HepG2 (cell line): ENCODE measurements around the gene SUPT6H. TPM values are rescaled to one million over a fixed set of nuclear protein-coding genes. Genes with fewer than 3 reads are reported as not detected.

Source experiments
- GTF2F1 ChIP-seq: fragments of 150-350 bp; IDR thresholded peaks from 2 replicates; pipeline ENCODE4 v1.6.1; 2014; ENCODE audit warnings: low read length
- GZF1 ChIP-seq: sonication (generic); formaldehyde crosslinking; IDR thresholded peaks from 2 replicates; pipeline ENCODE4 v1.5.1; 2020; ENCODE audit warnings: mild to moderate bottlenecking, missing genetic modification reagents
- HOXD1 ChIP-seq: sonication (generic); formaldehyde crosslinking; IDR thresholded peaks from 2 replicates; pipeline ENCODE4 v1.5.0; 2020; ENCODE audit warnings: missing genetic modification reagents
- KLF11 ChIP-seq: IDR thresholded peaks from 2 replicates; pipeline ENCODE4 v1.6.1; 2016; ENCODE audit warnings: missing compliant biosample characterization
- KLF15 ChIP-seq: sonication (generic); formaldehyde crosslinking; IDR thresholded peaks from 2 replicates; pipeline ENCODE4 v1.8.1; 2023; ENCODE audit warnings: borderline replicate concordance, mild to moderate bottlenecking, inconsistent platforms, missing genetic modification reagents, mixed read lengths
- MIXL1 ChIP-seq: IDR thresholded peaks from 2 replicates; pipeline ENCODE4 v1.6.1; 2016
- MYNN ChIP-seq: sonication (generic); formaldehyde crosslinking; IDR thresholded peaks from 2 replicates; pipeline ENCODE4 v1.4.0; 2020; ENCODE audit warnings: mild to moderate bottlenecking, low read depth, missing genetic modification reagents
- PHF8 ChIP-seq: sonication (generic); formaldehyde crosslinking; IDR thresholded peaks from 2 replicates; pipeline ENCODE4 v1.5.0; 2020; ENCODE audit warnings: missing genetic modification reagents
- PTBP1 ChIP-seq: fragments of 200-400 bp; formaldehyde crosslinking; IDR thresholded peaks from 2 replicates; pipeline ENCODE4 v1.6.1; 2018; ENCODE audit warnings: low read length, low read depth; ENCODE audit not compliant: poor library complexity, severe bottlenecking
- REL ChIP-seq: sonication (generic); formaldehyde crosslinking; conservative IDR thresholded peaks from 2 replicates; pipeline ENCODE4 v1.8.0; 2022; ENCODE audit warnings: mild to moderate bottlenecking, missing genetic modification reagents, moderate library complexity
- REPIN1 ChIP-seq: sonication (generic); formaldehyde crosslinking; IDR thresholded peaks from 2 replicates; pipeline ENCODE4 v1.8.0; 2022; ENCODE audit warnings: missing genetic modification reagents, low read depth, mild to moderate bottlenecking, borderline replicate concordance
- RFX1 ChIP-seq: fragments of 450-650 bp; IDR thresholded peaks from 2 replicates; pipeline ENCODE4 v1.6.1; 2017
- TEAD3 ChIP-seq: optimal IDR thresholded peaks from 2 replicates; pipeline ENCODE3; 2016; ENCODE audit warnings: borderline replicate concordance
- TFDP1 ChIP-seq: IDR thresholded peaks from 2 replicates; pipeline ENCODE4 v1.6.1; 2016; ENCODE audit warnings: missing compliant biosample characterization, missing genetic modification reagents, borderline replicate concordance
- TGIF2 ChIP-seq: IDR thresholded peaks from 2 replicates; pipeline ENCODE4 v1.6.1; 2016; ENCODE audit warnings: control low read depth, missing compliant biosample characterization
- THYN1 ChIP-seq: sonication (generic); formaldehyde crosslinking; IDR thresholded peaks from 2 replicates; pipeline ENCODE4 v1.8.1; 2023; ENCODE audit warnings: low read depth, mild to moderate bottlenecking, moderate library complexity, missing genetic modification reagents, borderline replicate concordance
- ZBTB44 ChIP-seq: sonication (generic); formaldehyde crosslinking; IDR thresholded peaks from 2 replicates; pipeline ENCODE4 v1.4.0; 2020; ENCODE audit warnings: missing genetic modification reagents
- ZNF17 ChIP-seq: sonication (generic); formaldehyde crosslinking; IDR thresholded peaks from 2 replicates; pipeline ENCODE4 v1.5.0; 2020; ENCODE audit warnings: mild to moderate bottlenecking, missing genetic modification reagents
- ZNF407 ChIP-seq: sonication (generic); formaldehyde crosslinking; IDR thresholded peaks from one replicate; pipeline ENCODE4 v1.5.1; 2020; ENCODE audit warnings: mild to moderate bottlenecking, missing genetic modification reagents; ENCODE audit errors: not compliant biosample characterization
- ZNF891 ChIP-seq: sonication (generic); formaldehyde crosslinking; IDR thresholded peaks from 2 replicates; pipeline ENCODE4 v1.5.0; 2020; ENCODE audit warnings: mild to moderate bottlenecking, missing genetic modification reagents
- polyA plus RNA-seq, 8 experiments: library from polyadenylated mRNA; depleted of rRNA in 3 of 8; stranded (reverse) in 7 of 8; unstranded in 1 of 8; fragments of >200 nt; fragmentation: Illumina TruSeq in 4 of 8; extraction: Trizol in 4 of 8; gene quantifications; 2 replicates each; pipeline versions ENCODE4 v1.2.1 to v1.2.3, GENCODE V29; 2011 to 2016; ENCODE audit warnings: low read depth in 4 of 8, missing spikeins in 1 of 8, mixed read lengths in 1 of 8; ENCODE audit not compliant: insufficient read depth in 1 of 8
- total RNA-seq, 5 experiments: library from RNA; depleted of rRNA; stranded (reverse); fragments of >200 nt; fragmentation: Illumina TruSeq; extraction: Trizol; gene quantifications; 2 replicates each; pipeline ENCODE4 v1.2.3, GENCODE V29; 2016; ENCODE audit warnings: low read depth in 1 of 5

The SUPT6H gene
- total and polyA plus RNA-seq, 2 of the 13 experiments (the other 11 are each of a cell fraction or from before 2014, with no cell fraction given) = 32.7 to 39.9 TPM

- TF ChIP-seq RFX1 (no peak), TEAD3 (CRISPR knock-in tag) (no peak), MIXL1 (CRISPR knock-in tag) (no peak), GTF2F1 (no peak), ZBTB44 (no peak), REL (CRISPR knock-in tag) (no peak), KLF11 (no peak; the same call in 1 of the 2 replicates), MYNN (CRISPR knock-in tag) (no peak), PTBP1 (no peak), ZNF17 (CRISPR knock-in tag) (no peak), KLF15 (no peak), ZNF407 (CRISPR knock-in tag) (no peak), TFDP1 (no peak), HOXD1 (CRISPR knock-in tag) (no peak), THYN1 (CRISPR knock-in tag) (no peak), REPIN1 (no peak), TGIF2 (CRISPR knock-in tag) (no peak; the same call in 1 of the 2 replicates), PHF8 (CRISPR knock-in tag) (no peak), ZNF891 (CRISPR knock-in tag) (0 out of 2 replicates have a peak, but pooled peaks have one; percentile 23), GZF1 (0 out of 2 replicates have a peak, but pooled peaks have one; percentile 24)
Observed at GRCh38 chr17:28744972-28745785, 83.2 kb downstream of the SUPT6H start (continued).
